Suprapubic skin (tissue), 4 donors: Measurements from ENCODE around the gene CSMD2.

ENCODE experiments used
- CTCF ChIP-seq, 2 donors: fragments of 200-600 bp in 1 of 2; fragments of 450-650 bp in 1 of 2; sonication (generic) in 1 of 2; IDR thresholded peaks; one replicate each; pipeline ENCODE4 v1.5.1; 2016 to 2019; ENCODE audit warnings: antibody characterized with exemption in 2 of 2, mild to moderate bottlenecking in 1 of 2, moderate library complexity in 1 of 2
- EP300 ChIP-seq: sonication (generic); formaldehyde crosslinking; IDR thresholded peaks from one replicate; pipeline ENCODE4 v1.6.1; 2017; ENCODE audit warnings: antibody characterized with exemption
- POLR2AphosphoS5 ChIP-seq, 3 donors: sonication (generic); formaldehyde crosslinking; IDR thresholded peaks; one replicate each; pipeline ENCODE4 v1.6.1; 2017; ENCODE audit warnings: antibody characterized with exemption in 3 of 3

GRCh38 chr1:33497410-33497809 is 667.6 kb downstream of the CSMD2 start:
- no peak for TF ChIP-seq CTCF (IDR thresholded peaks at IDR 0.05)
- TF ChIP-seq EP300, result no peak
- TF ChIP-seq POLR2AphosphoS5 (IDR thresholded peaks at IDR 0.05), result no peak
